ENCODE measurements around the gene RAVER1.

DNA sequence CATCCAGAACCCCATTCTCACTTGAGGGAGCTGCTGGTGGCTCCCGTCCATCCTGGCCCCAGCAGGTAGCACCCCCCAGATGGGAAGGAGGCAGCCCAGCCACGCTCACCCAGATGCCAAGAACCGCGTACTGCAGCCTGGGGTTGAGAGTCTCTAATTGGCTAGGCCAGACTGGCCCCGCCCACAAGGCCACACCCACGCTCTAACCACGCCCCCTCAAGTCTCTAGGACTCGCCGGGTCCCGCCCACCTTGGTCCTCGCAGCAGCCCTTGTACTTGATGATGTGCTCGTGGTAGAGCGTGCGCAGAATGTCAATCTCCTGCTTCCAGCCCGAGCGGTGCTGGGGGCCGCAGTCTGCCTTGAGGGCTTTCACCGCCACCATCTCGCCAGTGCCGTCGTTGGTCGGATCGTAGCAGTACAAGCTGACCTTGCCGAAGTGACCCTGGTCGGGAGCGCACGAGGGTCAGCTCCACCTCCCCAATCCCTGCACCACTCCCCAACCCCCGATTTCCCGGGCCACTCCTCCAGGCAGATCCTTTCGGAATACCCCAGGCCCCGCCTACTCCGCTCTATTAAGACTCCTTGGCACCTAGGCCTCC is 20.6 kb upstream of the RAVER1 start:
- TF ChIP-seq EZH2 (IDR thresholded peaks at IDR 0.05; ENCODE audit: insufficient read depth, poor library complexity, severe bottlenecking) (no peak), EZH2phosphoT487 (IDR thresholded peaks at IDR 0.05; ENCODE audit: insufficient read depth, low read depth) (no peak)
